ENCODE results near the gene ALPK3.

Gene ALPK3

GRCh38 chr15:84831613-84832012, 14.5 kb downstream of the ALPK3 start:
- no peak for TF ChIP-seq CTCF (conservative IDR thresholded peaks at IDR 0.05; ENCODE audit: control insufficient read depth, insufficient read depth, low read depth, low read length)
- DNase-seq (ENCODE audit: low read depth): no peak

GRCh38 chr15:84832448-84833040, 15.4 kb downstream of the ALPK3 start:
- no peak for TF ChIP-seq CTCF (conservative IDR thresholded peaks at IDR 0.05; ENCODE audit: control insufficient read depth, insufficient read depth, low read depth, low read length)
- DNase-seq (ENCODE audit: low read depth): no peak

More at GRCh38 chr15:84831613-84832012, 14.5 kb downstream of the ALPK3 start:
- H3K4me3 ChIP-seq (ENCODE audit: control insufficient read depth, low read depth, low read length): no peak overlapping the region

GRCh38 chr15:84833447-84834228, 16.5 kb downstream of the ALPK3 start:
- DNase-seq (ENCODE audit: low read depth): peak; percentile 58
- TF ChIP-seq CTCF (conservative IDR thresholded peaks at IDR 0.05; ENCODE audit: control insufficient read depth, insufficient read depth, low read depth, low read length): no peak
- H3K4me3 ChIP-seq (ENCODE audit: control insufficient read depth, low read depth, low read length): no peak overlapping the region

More at GRCh38 chr15:84832448-84833040, 15.4 kb downstream of the ALPK3 start:
- H3K4me3 ChIP-seq (ENCODE audit: control insufficient read depth, low read depth, low read length): no peak overlapping the region

GRCh38 chr15:84834229-84834955, 17.2 kb downstream of the ALPK3 start:
- H3K4me3 ChIP-seq (ENCODE audit: control insufficient read depth, low read depth, low read length): no peak overlapping the region
- no peak for TF ChIP-seq CTCF (conservative IDR thresholded peaks at IDR 0.05; ENCODE audit: control insufficient read depth, insufficient read depth, low read depth, low read length)
- DNase-seq (ENCODE audit: low read depth): no peak

- no peak overlapping the region for H3K4me3 ChIP-seq (ENCODE audit: control insufficient read depth, low read depth, low read length)
- no peak for DNase-seq (ENCODE audit: low read depth)
- no peak for TF ChIP-seq CTCF (conservative IDR thresholded peaks at IDR 0.05; ENCODE audit: control insufficient read depth, insufficient read depth, low read depth, low read length)
These were observed 17.8 kb downstream of the ALPK3 start for GRCh38 chr15:84834969-84835368.

GRCh38 chr15:84835661-84836337, 18.6 kb downstream of the ALPK3 start:
- TF ChIP-seq CTCF (conservative IDR thresholded peaks at IDR 0.05; ENCODE audit: control insufficient read depth, insufficient read depth, low read depth, low read length): no peak
- no peak for DNase-seq (ENCODE audit: low read depth)
- H3K4me3 ChIP-seq (ENCODE audit: control insufficient read depth, low read depth, low read length): no peak overlapping the region
